COLO668 (cell line): ENCODE data around the gene CLDN1.

ENCODE experiments used
- DNase-seq: peaks from one replicate; lab custom pipeline; 2025; ENCODE audit not compliant: unreplicated experiment; lab: John Stamatoyannopoulos, UW

CLDN1 gene

DNA sequence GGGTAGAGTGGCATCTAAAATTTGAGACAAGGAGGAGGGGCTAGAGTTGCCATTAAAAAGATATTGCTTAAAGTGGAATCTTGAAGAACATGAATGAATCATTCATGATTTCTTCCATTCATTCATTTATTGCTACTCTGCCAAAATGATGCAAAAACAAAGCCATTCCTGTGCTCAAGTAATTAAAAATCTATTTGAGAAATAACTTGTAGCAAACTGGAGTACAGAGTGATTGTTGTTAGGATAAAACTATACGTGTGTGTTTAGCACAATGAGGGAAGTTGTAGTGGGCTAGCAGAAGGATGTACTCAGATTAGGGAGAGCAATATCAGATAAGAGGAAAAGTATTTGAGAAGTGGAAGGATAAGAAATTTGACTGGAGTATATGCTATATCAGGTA lies 11.7 kb upstream of the CLDN1 start:
- no peak for DNase-seq

DNA sequence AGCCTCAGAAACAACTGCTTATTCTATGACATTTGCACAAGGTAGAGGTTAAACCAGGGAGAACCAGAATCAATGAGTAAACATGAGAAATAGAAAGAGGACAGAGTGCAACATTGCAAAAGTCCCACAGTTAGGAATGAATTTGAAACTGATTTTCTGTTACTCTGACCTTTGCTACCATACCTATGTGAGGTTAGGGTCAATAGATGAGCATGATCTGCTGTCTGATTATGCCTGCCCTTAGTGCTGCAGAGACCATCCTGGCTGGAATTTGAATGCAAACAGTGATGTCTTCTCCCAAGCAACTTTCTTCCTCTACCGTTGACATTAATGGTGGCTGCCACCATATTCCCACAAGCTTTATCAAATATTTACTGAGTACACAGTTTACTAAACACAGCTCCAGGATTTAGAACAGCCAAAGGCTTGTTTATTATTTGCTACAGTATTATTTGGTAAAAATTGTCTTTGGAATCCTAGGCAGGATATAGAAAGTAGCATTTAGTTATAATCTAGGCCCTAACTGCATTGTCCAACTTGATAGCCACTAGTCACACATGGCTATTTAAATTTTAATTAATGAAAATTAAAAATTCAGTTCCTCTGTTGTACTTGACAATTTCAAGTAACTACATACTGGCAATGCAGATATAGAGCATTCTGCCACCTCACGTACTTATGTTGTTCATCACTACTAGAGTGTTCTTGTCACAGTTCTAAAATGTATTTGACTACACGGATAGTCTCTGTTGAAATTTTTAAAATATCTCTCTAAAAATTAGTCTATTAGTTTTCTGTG lies 8.9 kb upstream of the CLDN1 start:
- DNase-seq, result no peak

DNA sequence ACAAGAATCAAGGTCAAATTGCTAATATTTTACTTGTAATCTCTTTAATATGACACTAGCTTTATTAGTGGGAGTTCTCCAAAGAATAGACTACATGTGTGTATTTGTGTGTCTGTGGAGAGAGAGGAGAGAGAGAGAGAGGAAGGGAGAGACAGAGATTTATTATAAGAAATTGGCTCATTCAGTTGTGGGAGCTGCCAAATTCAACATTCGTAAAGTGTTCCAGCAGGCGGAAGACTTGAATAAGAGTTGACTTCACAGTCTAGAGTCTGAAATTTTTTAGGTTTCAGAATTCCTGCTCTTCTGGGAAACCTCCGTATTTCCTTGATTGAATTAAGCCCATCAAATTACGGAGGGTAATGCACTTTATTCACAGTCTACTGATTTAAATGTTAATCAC lies 4.7 kb upstream of the CLDN1 start:
- DNase-seq, result no peak

DNA sequence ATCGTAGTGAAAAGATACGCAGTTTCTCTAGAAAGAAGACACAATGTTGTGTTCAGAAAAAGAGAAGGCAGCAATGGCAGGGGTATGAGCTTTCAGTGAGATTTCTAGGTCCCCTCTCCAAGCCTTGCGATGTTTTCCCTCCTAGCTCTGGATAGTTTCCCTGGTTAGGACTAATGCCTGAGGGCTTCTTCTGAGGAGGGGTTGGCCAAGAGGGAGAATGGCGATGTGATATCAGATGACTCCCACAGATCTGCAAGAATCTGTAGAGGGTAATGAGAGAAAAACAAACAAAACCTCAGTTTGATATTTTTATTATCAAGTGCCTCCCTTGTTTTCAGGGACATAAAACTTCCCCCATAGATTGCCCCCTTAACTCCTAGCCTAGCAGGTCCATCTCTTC lies 4.1 kb upstream of the CLDN1 start:
- DNase-seq, result no peak

DNA sequence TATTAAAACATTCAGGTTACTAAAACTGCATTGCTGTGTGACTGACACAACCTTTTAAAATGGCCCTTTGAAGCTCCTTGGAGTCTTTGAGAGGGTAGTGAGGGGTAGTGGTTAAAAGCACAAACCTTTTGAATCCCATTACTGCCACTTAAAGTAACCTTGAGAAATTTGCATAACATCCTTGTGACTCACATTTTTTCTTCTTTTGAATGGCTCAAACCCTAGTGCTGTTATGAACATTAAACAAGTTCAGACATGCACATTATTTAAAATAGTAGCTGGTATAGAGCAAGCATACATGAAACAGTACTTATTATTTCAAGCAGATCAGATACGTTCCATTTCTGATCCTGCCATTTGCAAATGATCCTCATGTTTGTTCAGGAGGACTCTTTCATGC lies 3.7 kb upstream of the CLDN1 start:
- DNase-seq, result no peak

DNA sequence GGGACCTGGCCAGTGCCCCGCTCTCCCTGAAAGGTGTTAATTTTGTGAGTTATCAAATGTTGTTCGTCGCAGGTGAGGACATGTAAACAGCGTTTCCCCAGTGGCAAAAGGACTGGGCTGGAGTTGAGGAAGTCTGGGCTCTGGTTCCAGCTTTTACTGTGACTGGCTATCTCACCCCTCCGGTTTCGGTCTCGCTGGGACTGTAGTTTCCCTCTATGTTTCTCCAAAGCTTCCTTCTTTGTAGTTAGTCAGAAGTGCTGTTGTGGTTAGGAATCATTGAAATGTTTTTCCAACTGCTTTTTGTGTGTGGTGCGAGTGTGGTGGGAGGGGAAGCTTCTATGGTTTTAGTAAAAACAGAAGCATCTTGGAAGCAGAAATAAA lies 990 bp upstream of the CLDN1 start:
- DNase-seq, result no peak

DNA sequence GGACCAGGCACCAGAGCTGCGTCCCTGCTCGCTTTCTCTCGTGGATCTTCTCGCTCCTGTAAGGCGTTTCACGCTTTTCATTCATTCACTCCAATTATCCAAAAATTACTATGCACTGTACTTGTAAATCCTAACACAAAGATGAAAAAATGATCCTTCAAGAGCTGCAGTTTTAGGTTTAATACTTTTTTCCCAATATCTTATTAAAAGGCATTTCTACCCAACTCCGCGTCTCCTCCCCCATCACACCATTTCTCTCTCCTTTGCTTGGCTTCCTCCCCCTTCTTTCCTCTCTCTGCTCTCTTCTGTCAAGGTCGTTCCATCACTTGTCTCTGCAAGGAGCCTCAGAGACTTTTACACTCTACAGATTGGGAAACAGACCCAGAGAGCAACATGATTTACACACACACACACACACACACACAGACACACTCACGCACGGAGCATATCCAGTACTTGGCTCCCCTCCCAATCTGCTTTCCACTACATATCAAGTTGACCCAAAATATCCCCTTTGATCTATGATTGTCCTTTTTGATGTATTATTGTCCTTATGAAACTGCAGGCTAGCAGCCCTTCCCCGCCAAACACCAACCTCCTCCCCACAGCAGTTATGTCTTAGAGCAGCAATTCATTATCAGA lies 479 bp upstream of the CLDN1 start:
- DNase-seq, result no peak

DNA sequence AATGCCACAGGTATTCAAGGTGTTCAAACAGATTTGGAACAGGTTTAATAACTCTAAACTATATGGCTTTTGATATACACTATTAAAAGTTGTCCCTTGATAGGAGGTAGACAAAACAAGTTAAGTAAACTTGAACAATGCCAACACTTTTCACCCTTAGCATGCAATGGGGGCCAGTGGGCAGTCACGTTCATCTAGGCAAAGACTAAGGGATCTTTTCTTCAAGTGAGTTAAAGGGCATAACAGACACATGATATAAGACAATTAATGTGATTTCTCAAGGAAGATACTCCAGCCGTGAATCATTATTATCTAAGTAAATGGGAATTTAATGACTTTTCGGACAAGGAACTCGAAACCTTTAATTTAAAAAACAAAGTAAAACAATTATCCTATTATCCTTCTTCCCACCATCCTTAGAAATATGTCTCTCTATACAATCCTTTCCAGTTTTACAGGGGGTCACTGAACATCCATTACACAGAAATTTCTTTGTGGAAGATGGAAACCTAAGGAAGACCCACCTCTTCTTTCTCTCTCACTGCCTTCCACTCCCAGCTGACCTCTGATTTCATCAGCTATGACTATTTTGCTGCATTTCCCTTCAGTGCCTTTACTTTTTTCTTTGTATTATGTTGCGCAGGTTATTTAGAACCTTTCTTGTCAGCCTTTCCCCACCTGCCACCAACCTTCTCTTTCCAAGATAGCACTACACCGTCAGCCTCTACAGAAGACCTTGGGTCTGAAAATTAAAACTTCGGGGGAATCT lies 1.5 kb downstream of the CLDN1 start:
- DNase-seq, result no peak

DNA sequence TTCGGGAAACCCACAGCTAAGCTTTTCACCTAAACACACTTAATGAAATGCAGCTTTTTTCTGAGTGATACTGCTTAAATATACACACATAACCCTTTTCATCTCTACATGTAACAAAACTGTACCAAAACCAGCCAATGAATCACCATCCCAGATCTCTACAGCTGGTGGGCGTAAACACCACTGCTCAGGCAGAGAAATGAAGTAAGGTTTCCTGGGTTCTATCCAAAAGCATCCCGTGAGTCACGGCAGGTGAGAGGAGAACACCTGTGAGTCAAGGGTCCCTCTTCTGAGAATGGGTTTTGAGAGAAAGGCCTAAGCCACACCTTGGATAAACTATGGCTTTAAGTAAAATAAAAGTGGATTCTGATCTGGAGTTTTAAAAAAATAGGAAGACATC lies 2.6 kb downstream of the CLDN1 start:
- DNase-seq, result peak; percentile 40

DNA sequence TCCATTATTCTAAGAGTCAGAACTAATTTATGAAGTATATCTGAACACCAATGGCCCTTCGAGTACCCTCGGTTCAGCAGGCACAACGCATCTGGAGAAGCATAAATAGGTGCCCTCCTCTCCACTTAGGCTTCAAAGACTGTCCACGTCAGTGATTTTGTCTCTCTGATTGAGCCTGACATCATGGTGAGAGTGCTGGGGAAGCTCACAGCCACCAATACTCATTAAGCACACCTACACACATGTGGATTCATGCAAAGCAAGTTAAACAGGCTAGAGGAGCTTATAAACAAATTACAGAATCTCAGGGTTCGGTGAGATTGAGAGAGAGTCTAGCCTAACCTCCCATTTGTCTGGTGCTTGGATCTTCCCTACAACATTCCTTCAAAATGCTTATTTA lies 3.6 kb downstream of the CLDN1 start:
- no peak for DNase-seq

DNA sequence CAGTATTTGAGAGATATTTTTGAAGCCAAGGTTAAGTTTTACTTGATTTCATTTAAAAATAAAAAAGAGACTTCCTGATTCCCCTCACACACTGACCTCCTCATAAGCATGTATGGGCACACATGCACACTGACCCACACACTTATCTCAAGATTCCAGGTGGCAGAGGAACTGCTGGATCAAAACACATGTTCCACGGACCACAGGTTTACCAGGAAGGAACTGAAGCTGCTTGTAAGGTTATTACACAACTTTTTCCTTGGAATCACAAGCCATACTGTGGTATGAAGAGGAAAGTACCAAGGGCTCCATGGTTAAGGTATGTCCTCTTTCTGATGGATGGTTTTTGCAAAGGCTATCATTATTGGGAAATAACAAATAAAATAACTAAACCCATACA lies 7.5 kb downstream of the CLDN1 start:
- DNase-seq, result no peak

DNA sequence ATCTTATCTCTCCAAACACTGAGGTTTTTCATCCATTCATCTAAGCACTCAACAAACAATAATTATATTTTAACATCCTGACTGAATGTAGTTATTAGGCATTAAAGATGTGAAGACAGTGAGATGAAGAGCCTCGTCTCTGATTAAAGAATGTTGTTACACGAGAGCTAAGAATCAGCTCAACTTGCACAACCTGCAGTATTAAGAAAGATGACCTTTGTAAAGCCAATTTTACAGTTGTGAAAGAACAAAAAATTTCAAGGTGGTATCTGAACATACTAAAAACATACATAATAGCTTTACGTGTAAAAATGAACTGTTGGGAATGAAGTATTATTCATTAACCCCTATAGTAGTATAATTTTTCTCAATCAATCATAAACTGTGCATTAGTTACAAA lies 12.8 kb downstream of the CLDN1 start:
- DNase-seq, result no peak

DNA sequence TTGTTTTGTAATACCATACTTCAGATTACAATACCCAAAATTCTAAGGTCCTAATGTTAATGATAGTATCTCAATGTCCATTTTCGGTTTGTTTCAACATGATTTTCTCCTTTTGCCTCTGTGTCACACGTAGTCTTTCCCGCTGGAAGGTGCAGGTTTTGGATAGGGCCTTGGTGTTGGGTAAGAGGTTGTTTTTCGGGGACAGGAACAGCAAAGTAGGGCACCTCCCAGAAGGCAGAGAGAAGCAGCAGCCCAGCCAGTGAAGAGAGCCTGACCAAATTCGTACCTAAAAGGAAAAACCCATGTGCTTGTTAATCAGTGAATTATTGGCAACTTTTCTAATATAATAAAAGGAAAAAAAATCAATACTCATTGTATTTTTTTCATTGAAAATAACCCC lies 14.1 kb downstream of the CLDN1 start:
- no peak for DNase-seq

DNA sequence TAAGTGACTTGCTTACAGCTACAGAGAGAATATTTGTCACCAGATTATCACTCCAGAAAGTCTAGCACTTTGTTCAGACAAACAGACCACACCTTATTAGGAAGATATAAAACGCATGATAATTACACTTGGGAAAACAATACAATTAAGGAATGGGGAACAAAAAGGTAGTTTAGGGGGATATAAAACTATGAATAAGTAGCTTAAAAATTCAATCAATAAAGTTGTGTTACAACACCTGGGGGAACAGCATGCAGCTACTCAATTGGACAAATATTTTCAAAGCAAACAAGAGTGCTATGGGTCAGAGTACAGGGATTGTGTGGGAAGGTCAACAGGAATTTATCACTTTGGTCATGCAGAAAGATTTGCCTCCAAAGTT lies 15.1 kb downstream of the CLDN1 start:
- no peak for DNase-seq

DNA sequence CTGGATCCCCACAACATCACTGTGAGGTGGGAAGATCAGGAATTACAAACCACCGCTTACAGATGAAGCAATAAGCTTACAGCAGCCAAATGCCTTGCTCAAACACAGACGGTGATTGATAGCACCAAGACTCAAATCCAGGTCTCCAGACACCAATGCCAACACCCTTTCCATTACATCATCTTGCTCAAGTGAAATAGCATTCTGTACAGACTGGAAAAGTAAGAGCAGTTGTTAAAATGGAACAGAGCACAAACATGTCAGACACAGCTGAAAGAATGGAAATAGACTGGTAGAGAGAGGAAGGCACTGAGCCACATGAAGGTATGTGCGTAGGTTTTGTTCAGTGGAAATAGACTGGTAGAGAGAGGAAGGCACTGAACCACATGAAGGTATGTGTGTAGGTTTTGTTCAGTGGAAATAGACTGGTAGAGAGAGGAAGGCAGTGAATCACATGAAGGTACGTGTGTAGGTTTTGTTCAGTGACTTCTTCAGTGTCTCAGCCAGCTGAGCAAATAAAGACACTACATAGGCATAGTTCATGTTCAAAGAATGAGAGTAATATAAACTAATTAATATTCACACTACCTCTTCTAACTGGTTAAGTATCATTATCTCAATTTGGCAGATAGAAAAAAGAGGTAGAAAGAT lies 15.6 kb downstream of the CLDN1 start:
- DNase-seq, result no peak

DNA sequence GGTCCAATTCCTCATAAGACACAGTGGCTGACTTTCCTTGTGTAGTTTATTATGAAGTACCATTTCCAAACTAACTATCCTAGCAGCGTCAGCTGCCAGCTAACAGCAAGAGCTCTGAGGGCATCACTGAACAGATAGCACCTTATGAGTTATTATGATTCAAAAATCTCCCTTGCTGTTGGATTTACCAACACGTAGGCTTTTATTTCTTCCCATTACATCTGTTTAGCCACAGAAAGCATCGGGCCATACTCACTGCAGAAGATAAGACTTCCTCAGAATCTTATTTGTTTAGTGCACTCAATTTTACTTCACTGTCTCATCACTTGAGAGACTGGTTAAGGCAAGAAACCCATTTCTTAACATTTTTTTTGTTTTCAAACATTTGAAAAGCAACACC lies 16.2 kb downstream of the CLDN1 start:
- no peak for DNase-seq

DNA sequence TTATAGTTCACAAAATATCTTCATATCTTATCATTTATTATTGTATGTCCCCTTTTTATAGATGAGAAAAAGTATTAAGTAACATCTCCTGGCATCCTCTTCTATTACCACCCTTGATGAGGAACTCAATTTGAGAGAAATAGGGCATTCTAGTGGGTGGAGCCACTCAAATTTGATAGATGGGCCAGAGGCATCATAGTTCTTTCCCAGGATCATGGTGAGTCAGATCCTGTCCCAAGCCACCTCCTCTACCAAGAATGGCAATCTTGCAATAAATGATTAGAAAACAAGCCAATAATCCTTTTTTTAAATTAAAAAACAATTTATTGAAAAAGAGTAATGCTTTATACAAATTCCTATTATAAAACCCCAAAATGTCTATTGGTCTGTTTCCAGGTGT lies 16.8 kb downstream of the CLDN1 start:
- DNase-seq, result no peak

DNA sequence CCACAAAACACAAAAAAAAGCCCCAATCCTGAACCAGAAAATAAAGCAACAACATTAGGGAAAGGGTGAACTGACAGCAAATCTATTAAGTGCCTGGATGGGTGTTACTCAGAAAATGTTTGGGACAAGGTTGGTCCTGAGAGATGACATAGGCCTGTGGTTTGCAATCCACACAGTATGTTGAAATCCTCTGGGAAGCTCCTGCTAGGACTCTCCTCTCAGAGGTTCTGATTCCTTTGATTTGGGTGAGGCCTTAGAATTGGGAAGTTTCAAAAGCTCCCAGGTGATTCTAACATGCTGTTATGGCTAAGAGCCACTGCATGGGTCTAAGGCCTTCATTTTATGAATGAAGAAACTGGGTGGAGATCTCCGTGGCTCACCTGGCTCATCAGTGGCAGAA lies 18.4 kb downstream of the CLDN1 start:
- DNase-seq, result no peak

DNA sequence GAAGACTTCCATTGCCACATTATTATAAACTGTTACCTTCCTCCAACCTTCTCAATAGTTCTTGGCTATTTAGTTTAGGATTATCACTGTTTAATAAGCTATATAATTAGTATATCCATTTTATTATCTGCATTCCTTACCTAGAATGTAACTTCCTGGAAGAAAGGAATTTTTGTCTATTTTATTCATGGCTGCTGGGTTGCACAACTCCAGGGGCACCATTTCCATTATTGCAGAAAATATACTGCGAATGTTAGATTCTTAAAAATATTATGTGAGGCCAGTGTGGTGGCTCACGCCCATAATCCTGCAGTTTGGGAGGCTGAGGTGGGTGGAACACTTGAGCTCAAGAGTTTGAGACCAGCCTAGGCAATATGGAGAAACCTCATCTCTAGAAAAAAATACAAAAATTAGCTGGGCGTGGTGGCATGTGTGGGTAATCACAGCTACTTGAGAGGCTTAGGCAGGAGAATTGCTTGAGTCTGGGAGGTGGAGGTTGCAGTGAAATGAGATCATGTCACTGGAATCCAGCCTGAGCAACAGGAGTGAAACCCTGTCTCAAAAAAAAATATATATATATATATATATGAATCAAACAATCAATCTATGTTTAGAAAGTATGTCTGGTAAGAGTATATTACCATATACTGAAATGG lies 19.9 kb downstream of the CLDN1 start:
- DNase-seq, result no peak

DNA sequence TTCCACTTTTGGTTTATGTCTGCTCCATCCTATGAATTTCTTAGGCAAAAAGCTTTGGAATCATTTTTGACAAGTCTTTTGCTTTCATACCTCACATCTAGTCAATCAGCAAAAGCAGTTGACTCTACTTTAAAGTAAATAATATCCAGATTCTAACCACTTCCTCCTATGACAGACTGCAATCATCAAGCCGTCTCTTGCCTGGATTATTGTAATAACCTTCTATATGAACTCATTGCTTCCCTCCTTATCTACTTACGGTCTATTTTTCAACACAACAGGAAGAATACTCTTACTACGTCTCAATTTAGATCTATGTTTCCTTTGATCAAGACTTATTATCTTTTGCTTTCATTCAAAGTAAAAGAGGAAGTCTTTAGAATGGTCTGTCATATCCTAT lies 20.7 kb downstream of the CLDN1 start:
- no peak for DNase-seq

DNA sequence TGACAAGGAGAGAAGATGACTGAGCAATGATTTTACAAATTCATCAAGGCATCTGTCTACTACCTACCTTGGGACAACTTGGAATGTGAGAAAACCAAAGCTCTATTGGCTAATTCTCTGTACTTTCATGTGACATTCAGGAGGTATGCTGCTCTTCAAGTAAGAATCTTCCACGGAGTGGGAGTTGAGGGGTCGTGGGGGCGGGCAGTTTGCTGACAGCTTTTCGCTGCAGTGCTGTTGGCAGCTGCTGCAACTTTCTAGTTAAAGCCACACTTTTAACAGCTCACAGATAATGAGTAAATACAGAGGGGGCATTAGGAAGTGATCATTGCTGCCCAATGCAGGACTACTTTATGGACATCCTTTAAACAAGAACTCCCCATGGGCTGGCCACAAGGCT lies 22.3 kb downstream of the CLDN1 start:
- DNase-seq, result no peak
